Stomach (tissue), 9 donors: ENCODE measurements around the gene B4GALT5. TPM values are rescaled to one million over a fixed set of nuclear protein-coding genes. Genes with fewer than 3 reads are reported as not detected.
"Not testable (repeated sequence)": the region's sequence is repeated elsewhere in the genome, so short reads cannot be mapped to it uniquely, and the experiment has no call there.

ENCODE experiments used
- DNase-seq, 2 donors: peaks; one replicate each; pipeline versions ENCODE4 v3.0.0 to v3.0.0-alpha.2; 2013 to 2019
- H3K27ac ChIP-seq, 5 donors: fragments of 200-600 bp in 4 of 5; sonication (generic) in 4 of 5; one replicate each; pipeline ENCODE4 v1.5.1; 2013 to 2019; ENCODE audit warnings: mild to moderate bottlenecking in 1 of 5, moderate library complexity in 1 of 5
- H3K27me3 ChIP-seq, 3 donors: fragments of 200-600 bp; sonication (generic); one replicate each; pipeline ENCODE4 v1.5.1; 2017 to 2019; ENCODE audit warnings: mixed run types in 1 of 3
- H3K36me3 ChIP-seq, 4 donors: fragments of 200-600 bp; sonication (generic); 1 replicate in 3 of 4; 2 replicates in 1 of 4; pipeline ENCODE4 v1.5.1; 2016 to 2019
- H3K4me1 ChIP-seq, 4 donors: fragments of 200-600 bp; sonication (generic); one replicate each; pipeline ENCODE4 v1.5.1; 2016 to 2019
- H3K4me3 ChIP-seq, 4 donors: fragments of 200-600 bp; sonication (generic) in 3 of 4; one replicate each; pipeline ENCODE4 v1.5.1; 2016 to 2019; ENCODE audit warnings: mild to moderate bottlenecking in 1 of 4
- H3K9me3 ChIP-seq, 4 donors: fragments of 200-600 bp; sonication (generic); one replicate each; pipeline ENCODE4 v1.5.1; 2016 to 2019
- EP300 ChIP-seq: sonication (generic); formaldehyde crosslinking; IDR thresholded peaks from one replicate; pipeline ENCODE4 v1.6.1; 2017; ENCODE audit warnings: antibody characterized with exemption
- POLR2A ChIP-seq, 4 donors: fragments of 450-650 bp; IDR thresholded peaks; one replicate each; pipeline ENCODE4 v1.6.1; 2016; ENCODE audit warnings: antibody characterized with exemption in 4 of 4, control low read depth in 2 of 4, mild to moderate bottlenecking in 1 of 4, moderate library complexity in 1 of 4
- POLR2AphosphoS5 ChIP-seq, 3 donors: sonication (generic); formaldehyde crosslinking; IDR thresholded peaks; one replicate each; pipeline ENCODE4 v1.6.1; 2016; ENCODE audit warnings: antibody characterized with exemption in 3 of 3
- WGBS, 5 donors: extraction: QIAGEN DNeasy Blood & Tissue Kit in 3 of 5; methylation state at CpG; one replicate each; pipeline versions ENCODE4 v1.1.5 to v1.1.7; 2013 to 2018; 5-methylcytosine and 5-hydroxymethylcytosine counted together
- intact Hi-C: fragments of 100-400 bp; cut with DNase I; formaldehyde crosslinking; loops from one replicate; pipeline ENCODE4 v1.15.1; 2023; ENCODE audit warnings: low total_unique reads
- polyA plus RNA-seq, 3 donors: library from polyadenylated mRNA; stranded (reverse); fragments of 200-250 nt; gene quantifications; one replicate each; pipeline ENCODE4 v1.2.3, GENCODE V29; 2013
- total RNA-seq, 5 donors: library from RNA; depleted of rRNA; stranded (reverse); fragments of >200 nt; gene quantifications; one replicate each; pipeline versions ENCODE4 v1.1.0 to v1.2.3, GENCODE V29; 2014 to 2016
- TF ChIP-seq, protein P1 (sequence below), 7 experiments: fragments of 450-650 bp in 4 of 7; fragments of 200-600 bp in 3 of 7; sonication (generic) in 3 of 7; IDR thresholded peaks; one replicate each; pipeline ENCODE4 v1.5.1; 2016 to 2019; ENCODE audit warnings: antibody characterized with exemption in 7 of 7, control low read depth in 2 of 7, mild to moderate bottlenecking in 1 of 7
- donor health status: healthy with polysubstance abuse.
- donor health status: Bipolar disorder and iron deficiency.
- donor health status: healthy.

The B4GALT5 gene
- total and polyA plus RNA-seq, 8 donors: 7.5 to 40.0 (median 21.5) TPM

GRCh38 chr20:49630396-49630951, 83.2 kb downstream of the B4GALT5 start:
- no peak overlapping the region for H3K4me3 ChIP-seq
- peaks cover 9 to 31% (median 18%) of the 10 kb centered on the region in 4 donors for H3K36me3 ChIP-seq
- no peaks in the 10 kb centered on the region for H3K27me3 ChIP-seq
- H3K4me1 ChIP-seq: peaks cover 0 to 47% (median 22%) of the 10 kb centered on the region in 4 donors
- no peaks in the 10 kb centered on the region for H3K9me3 ChIP-seq
- intact Hi-C loops: no loop called here
- 71 to 83% (median 76%) methylated on average over 10 of the region's 10 CpGs for WGBS, 5 donors
- TF ChIP-seq POLR2AphosphoS5 (IDR thresholded peaks at IDR 0.05): no peak
- TF ChIP-seq EP300: no peak
- no peak for TF ChIP-seq POLR2A (IDR thresholded peaks at IDR 0.05)
- TF ChIP-seq, protein P1, sequence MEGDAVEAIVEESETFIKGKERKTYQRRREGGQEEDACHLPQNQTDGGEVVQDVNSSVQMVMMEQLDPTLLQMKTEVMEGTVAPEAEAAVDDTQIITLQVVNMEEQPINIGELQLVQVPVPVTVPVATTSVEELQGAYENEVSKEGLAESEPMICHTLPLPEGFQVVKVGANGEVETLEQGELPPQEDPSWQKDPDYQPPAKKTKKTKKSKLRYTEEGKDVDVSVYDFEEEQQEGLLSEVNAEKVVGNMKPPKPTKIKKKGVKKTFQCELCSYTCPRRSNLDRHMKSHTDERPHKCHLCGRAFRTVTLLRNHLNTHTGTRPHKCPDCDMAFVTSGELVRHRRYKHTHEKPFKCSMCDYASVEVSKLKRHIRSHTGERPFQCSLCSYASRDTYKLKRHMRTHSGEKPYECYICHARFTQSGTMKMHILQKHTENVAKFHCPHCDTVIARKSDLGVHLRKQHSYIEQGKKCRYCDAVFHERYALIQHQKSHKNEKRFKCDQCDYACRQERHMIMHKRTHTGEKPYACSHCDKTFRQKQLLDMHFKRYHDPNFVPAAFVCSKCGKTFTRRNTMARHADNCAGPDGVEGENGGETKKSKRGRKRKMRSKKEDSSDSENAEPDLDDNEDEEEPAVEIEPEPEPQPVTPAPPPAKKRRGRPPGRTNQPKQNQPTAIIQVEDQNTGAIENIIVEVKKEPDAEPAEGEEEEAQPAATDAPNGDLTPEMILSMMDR (IDR thresholded peaks at IDR 0.05): no peak
- H3K27ac ChIP-seq: peak overlapping the region in 3 of 5 donors; percentile 10 to 64 (median 63)
- no peak for DNase-seq

- intact Hi-C loops: loop anchor here (10.0 kb wide), 1 partner anchor 65 kb away; no protein-coding TSS in a partner anchor
- H3K27ac ChIP-seq: no peak overlapping the region
- no peak overlapping the region for H3K4me3 ChIP-seq
- no peaks in the 10 kb centered on the region for H3K27me3 ChIP-seq
- H3K4me1 ChIP-seq: peaks cover 0 to 41% (median 18%) of the 10 kb centered on the region in 4 donors
- H3K9me3 ChIP-seq: no peaks in the 10 kb centered on the region
- WGBS, 5 donors: 91 to 100% (median 97%) methylated on average over 1 of the region's 1 CpG
- TF ChIP-seq POLR2AphosphoS5 (IDR thresholded peaks at IDR 0.05) (no peak), EP300 (no peak), POLR2A (IDR thresholded peaks at IDR 0.05) (no peak)
- TF ChIP-seq, protein P1 (IDR thresholded peaks at IDR 0.05): no peak
- no peak for DNase-seq
- peaks cover 6 to 23% (median 10%) of the 10 kb centered on the region in 4 donors for H3K36me3 ChIP-seq
These were observed 84.1 kb downstream of the B4GALT5 start for GRCh38 chr20:49629606-49630005.

DNA sequence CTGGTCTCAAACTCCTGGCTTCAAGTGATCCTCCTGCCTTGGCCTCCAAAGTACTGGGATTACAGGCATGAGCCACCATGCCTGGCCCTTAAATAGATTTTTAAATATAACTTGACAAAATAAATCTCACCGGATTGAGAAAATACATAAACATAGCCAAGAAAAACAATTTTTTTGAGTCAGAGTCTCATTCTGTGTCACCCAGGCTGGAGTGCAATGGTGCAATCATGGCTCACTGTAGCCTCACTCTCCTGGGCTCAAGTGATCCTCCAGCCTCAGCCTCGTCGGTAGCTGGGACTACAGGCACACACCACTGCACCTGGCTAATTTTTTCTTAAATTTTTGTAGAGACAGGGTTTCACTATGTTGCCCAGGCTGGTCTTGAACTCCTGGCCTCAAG, 85.4 kb downstream of the B4GALT5 start:
- H3K4me3 ChIP-seq, H3K27me3 ChIP-seq, DNase-seq, H3K27ac ChIP-seq, H3K9me3 ChIP-seq: not testable (repeated sequence)
- peaks cover 0 to 12% (median 3%) of the 10 kb centered on the region in 4 donors for H3K36me3 ChIP-seq
- peaks cover 0 to 38% (median 13%) of the 10 kb centered on the region in 4 donors for H3K4me1 ChIP-seq
- intact Hi-C loops: loop anchor here (10.0 kb wide), 1 partner anchor 67 kb away; no protein-coding TSS in a partner anchor
- 80 to 90% (median 85%) methylated on average over 3 of the region's 3 CpGs for WGBS, 5 donors

GRCh38 chr20:49627329-49627761, 86.3 kb downstream of the B4GALT5 start:
- Histone ChIP-seq H3K4me3 (no peak overlapping the region), H3K36me3 (peaks cover 0 to 2% (median 0%) of the 10 kb centered on the region in 4 donors), H3K27me3 (no peaks in the 10 kb centered on the region), H3K27ac (no peak overlapping the region), H3K4me1 (peaks cover 0 to 37% (median 13%) of the 10 kb centered on the region in 4 donors), H3K9me3 (no peaks in the 10 kb centered on the region)
- DNase-seq: peak in 1 of 2 donors; percentile 48
- 37 to 81% (median 52%) methylated on average over 6 of the region's 6 CpGs for WGBS, 5 donors
- TF ChIP-seq, protein P1 (IDR thresholded peaks at IDR 0.05): no peak
- TF ChIP-seq POLR2A (IDR thresholded peaks at IDR 0.05) (no peak), EP300 (no peak), POLR2AphosphoS5 (IDR thresholded peaks at IDR 0.05) (no peak)
- intact Hi-C loops: loop anchor here (10.0 kb wide), 1 partner anchor 67 kb away; no protein-coding TSS in a partner anchor

DNA sequence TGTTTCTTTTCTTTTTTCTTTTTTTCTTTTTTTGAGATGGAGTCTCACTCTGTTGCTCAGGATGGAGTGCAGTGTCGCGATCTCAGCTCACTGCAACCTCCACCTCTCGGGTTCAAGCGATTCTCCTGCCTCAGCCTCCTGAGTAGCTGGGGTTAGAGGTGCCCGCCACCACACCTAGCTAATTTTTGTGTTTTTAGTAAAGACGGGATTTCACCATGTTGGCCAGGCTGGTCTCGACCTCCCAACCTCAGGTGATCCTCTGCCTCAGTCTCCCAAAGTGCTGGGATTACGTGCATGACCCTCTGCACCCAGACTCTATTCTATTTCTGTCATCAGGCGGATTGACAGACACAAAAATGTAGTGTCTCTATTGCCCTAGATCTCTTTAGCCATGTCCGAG, 88.7 kb downstream of the B4GALT5 start:
- not testable (repeated sequence) for H3K9me3 ChIP-seq, H3K27ac ChIP-seq, H3K27me3 ChIP-seq, H3K36me3 ChIP-seq, DNase-seq, H3K4me3 ChIP-seq
- 91 to 96% (median 93%) methylated on average over 10 of the region's 10 CpGs for WGBS, 5 donors
- peaks cover 0 to 19% (median 3%) of the 10 kb centered on the region in 4 donors for H3K4me1 ChIP-seq
- intact Hi-C loops: loop anchor here (10.0 kb wide), 1 partner anchor 70 kb away; no protein-coding TSS in a partner anchor
